GM21526 (cell line): ENCODE data around the gene PLCB2.

Experiments used
- ATAC-seq: cut with Tn5 transposase; IDR thresholded peaks from one replicate; pipeline ENCODE4 v1.9.1; 2021; ENCODE audit warnings: moderate library complexity; ENCODE audit not compliant: unreplicated experiment, low FRiP score

PLCB2 gene

DNA sequence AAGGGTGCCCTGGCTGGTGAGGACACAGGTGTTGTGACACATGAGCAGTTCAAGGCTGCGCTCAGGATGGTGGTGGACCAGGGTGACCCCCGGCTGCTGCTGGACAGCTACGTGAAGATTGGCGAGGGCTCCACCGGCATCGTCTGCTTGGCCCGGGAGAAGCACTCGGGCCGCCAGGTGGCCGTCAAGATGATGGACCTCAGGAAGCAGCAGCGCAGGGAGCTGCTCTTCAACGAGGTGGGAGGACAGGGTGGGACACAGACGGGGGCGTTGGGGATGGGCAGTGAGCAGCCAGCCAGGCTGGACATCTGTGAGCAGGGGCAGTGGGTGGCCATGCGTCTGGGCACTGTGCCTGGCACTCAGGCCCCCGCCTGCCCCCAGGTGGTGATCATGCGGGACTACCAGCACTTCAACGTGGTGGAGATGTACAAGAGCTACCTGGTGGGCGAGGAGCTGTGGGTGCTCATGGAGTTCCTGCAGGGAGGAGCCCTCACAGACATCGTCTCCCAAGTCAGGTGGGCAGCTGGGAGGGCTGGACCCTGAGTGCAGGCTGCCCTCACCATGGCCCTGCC is 35.2 kb downstream of the PLCB2 start:
- ATAC-seq: no peak

DNA sequence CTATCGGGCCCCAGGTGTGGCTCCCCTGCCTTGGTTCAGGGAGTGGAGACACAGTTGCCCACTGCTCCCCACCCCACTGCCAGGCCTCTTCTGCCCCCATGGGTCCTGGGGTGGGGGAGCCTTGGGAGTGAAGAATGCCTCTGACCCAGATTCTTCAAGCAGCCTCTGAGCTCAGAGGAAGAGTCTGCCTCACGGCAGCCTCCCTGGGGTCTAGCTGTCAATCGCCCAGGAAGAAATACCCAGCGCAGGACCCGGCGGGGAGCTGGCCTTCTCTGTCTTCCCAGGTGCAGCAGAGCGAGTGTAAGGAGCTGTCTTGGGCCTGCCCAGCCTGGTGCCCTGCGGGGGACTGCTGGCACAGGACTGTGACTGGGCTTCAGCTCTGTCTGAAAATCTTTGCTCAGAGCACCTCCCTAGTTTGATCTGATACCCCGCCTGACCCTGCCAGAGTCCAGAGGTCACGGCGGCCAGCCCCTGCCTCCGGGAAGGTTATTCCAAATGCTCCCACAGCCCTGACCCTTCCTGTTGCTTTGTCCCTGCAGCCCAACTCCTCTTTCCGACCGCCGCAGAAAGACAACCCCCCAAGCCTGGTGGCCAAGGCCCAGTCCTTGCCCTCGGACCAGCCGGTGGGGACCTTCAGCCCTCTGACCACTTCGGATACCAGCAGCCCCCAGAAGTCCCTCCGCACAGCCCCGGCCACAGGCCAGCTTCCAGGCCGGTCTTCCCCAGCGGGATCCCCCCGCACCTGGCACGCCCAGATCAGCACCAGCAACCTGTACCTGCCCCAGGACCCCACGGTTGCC is 35.9 kb downstream of the PLCB2 start:
- no peak for ATAC-seq

DNA sequence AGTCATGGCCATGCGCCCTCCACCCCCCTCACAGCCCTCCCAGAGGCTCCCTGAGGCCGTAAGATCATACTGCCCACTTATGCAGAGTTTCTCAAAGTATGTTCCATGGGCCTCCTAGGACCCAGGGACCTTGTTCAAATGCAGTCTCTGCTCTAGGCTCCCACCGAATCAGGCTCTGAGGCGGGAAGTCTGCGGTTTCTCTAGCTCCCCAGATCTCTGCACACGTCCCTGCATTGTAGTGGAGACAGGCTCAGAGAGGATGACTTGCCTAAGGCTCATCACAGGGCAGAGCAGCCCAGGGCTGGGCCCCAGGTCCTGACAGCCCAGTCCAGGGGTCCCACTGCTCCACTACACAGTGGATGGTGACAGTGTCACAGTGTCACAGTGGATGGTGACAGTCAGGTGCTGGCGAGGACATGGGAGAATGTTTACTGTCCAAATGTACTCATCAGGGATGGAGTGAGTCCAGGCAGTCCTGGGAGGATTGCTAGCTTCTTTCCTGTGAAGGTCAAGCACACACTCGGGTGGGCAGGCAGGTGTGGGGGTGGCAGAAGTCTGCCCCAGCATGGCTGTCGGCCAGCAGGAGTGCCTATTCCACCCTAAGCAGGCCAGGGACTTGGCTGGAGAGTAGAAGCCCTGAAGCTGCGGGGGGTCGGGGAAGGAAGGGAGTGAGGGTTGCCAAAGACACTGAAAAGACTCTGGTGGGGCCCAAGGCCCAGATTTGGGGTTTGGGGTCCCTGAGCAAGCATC is 37.3 kb downstream of the PLCB2 start:
- ATAC-seq: no peak

- ATAC-seq: no peak
Observed at GRCh38 chr15:40269604-40270003, 38.1 kb downstream of the PLCB2 start.

DNA sequence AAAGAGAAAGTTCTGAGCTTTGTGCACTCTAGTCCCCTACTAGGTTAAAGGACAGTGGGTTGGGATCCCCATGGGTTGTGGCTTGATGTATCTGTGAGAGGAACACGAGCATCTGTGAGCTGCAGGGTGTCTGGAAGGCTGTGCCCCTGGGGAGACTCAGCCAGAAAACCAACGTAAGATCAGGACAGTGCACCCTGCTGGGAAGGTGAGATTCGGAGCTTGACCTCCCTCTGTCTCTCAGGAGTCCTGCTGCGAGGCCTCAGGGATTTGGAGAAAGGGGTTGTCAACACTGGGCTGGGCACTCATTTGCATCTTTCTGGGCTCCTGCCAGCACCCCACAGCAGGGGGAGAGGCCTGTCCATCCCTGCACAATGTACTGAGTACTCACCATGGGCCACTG is 40.1 kb downstream of the PLCB2 start:
- no peak for ATAC-seq

DNA sequence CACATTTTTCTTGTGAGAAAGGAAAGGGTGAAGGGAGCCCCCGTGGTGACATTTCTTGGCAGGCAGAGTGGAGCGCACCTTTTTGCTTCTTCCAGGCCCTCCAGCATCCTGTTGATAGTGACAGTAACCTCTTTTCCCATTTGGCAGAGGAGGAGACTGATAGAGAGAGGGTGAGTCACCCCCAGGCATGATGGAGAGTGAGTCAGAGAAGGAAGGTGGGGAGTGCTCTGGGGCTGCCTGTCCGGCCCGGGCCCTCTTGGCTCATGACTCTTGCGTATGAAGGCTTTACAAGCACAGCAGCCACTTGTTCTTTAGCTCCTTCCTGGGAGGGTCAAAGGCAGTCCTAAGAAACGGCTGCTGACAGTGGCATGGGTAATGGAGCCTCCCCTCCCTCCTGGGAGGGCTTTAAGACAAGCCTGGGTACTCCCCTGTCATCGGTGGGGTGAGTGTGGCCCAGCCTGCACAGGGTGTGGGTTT is 40.9 kb downstream of the PLCB2 start:
- ATAC-seq: no peak

GRCh38 chr15:40265875-40266274 is 41.9 kb downstream of the PLCB2 start:
- ATAC-seq: no peak

GRCh38 chr15:40265355-40265754 is 42.4 kb downstream of the PLCB2 start:
- ATAC-seq: no peak

DNA sequence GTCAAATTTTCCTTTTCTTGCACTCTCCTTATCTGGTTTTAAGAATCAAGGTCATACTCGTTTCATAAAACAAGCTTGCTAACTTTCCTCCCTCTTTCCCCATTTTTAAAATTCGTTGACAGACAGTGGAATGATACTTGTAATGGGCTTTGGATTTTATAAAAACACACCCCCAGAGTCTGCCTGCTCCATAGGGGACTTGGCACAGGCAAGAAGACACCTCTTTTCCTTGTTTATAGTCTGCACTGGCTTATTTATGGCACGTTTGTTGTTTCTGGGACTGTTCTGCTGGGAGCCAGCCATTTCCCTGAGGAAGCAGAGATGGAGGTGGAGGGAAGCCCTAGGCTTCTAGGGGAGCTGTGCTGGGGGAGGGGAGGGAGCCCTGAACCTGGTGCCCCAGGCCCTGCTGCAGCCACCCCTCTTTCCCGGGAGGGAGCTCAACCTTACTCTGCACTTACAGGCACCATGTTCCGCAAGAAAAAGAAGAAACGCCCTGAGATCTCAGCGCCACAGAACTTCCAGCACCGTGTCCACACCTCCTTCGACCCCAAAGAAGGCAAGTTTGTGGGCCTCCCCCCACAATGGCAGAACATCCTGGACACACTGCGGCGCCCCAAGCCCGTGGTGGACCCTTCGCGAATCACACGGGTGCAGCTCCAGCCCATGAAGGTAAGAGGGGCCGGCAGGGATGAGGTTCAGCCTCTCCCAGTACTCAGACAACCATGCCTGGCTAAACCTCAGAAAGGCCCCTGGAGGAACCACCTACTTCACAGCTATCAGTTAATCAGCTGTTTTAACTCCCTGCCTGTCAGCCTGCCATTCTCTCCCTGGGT is 43.2 kb downstream of the PLCB2 start:
- no peak for ATAC-seq

DNA sequence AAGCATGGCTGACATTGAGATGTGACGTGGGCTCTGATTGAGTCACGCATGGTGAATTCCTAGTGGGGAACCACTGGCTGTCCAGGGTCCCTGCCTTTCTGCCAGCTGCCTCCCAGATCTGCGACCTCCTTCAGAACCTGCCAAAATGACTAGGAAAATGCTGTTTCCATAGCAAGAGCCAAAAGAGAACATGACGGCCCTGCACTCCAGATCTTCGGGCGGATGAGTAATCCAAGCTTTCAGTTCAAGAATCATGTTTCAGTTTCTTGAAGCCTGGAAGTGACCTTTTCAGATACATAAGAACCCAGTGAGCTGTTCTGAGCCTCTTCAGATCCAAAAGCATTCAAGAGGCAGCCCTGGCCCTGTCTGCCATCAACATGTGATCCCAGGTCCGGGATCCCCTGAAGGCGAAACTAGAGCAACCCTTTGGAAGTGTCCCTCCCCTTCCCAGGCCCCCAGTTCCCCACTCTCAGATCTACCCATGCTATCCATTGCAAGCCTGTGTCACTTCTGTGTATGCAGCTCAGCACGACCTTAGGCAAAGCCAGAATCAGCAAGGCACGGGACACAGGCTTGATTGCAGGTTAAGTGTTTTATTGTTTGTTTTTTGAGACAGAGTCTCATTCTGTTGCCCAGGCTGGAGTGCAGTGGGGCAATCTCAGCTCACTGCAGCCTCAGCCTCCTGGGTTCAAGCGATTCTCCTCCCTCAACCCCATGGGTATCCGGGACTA is 44.5 kb downstream of the PLCB2 start:
- ATAC-seq: no peak

DNA sequence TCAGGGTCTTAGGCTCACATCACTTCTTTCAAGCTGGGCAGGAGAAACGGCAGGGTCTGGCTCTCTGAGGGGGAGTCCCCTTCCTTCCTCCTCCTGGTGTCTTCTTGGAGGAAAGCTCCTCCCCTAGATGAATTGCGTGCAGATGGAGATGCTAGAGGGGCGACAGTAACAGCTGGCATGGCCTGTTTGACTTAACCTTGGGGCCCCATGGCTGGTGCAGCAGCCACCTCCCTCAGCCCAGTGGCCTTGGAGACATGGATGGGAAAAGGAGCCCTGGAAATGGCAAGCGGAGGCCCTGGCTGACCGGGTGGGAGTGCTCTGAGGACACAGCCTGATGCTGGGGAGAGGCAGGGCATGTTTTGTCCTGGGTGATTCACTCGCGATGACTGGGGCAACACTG is 48.7 kb downstream of the PLCB2 start:
- ATAC-seq: no peak

GRCh38 chr15:40258544-40258943 is 49.2 kb downstream of the PLCB2 start:
- ATAC-seq: no peak

GRCh38 chr15:40257656-40258450 is 49.9 kb downstream of the PLCB2 start:
- ATAC-seq: no peak

GRCh38 chr15:40256638-40257235 is 51.0 kb downstream of the PLCB2 start:
- no peak for ATAC-seq

DNA sequence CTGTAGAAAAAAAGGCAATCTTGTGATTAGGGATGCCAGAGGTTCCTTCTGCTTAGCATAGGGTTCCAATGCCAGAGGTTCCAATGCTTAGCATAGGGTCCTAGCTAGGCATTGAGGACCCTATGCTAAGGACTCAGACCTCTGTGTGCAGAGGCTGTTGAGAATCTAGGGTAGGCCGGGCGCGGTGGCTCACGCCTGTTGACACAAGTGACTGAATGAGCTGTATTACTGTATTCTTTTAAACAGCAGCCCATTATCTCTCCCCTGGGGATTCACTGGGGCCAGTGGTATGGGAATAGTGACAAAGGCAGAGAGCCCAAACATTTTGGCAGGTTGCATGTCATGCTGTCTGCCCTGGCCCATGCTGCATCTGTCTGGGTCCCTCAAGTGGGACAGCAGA is 52.7 kb downstream of the PLCB2 start:
- no peak for ATAC-seq

DNA sequence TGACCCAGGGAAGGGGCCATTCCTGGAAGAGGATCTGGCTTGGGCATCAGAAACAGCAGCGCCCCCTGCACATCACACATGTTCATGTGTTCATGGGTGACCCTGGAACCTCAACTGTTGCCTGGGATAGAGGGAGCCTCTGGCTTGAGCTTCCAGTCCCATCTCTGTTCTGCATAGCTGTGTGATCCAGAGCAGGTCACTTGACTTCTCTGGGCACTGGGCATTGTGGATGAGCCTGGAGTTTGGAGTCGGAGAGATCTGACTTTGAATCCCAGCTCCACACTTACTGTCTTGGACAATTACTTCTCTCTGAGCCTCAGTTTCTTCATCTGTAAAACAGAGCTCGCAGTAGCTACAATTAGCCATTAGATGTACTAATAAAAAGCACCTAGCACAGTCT is 53.3 kb downstream of the PLCB2 start:
- ATAC-seq: no peak

GRCh38 chr15:40253167-40253790 is 54.5 kb downstream of the PLCB2 start:
- ATAC-seq: no peak

- ATAC-seq: no peak
Observed at GRCh38 chr15:40252438-40253166, 55.1 kb downstream of the PLCB2 start.
